T-helper 22 cell (primary cell): Measurements from ENCODE around the gene HPGDS.

Source experiments
- DNase-seq: peaks from one replicate; pipeline ENCODE4 v3.0.0-alpha.2; 2020; ENCODE audit warnings: low read depth

The HPGDS gene

GRCh38 chr4:94253036-94253435 is 89.6 kb downstream of the HPGDS start:
- no peak for DNase-seq

- DNase-seq: no peak
Measured at GRCh38 chr4:94251094-94251493, 91.5 kb downstream of the HPGDS start.
